Measurements from ENCODE around the gene PCDHB14. TPM values are rescaled to one million over a fixed set of nuclear protein-coding genes. Genes with fewer than 3 reads are reported as not detected.

Gene PCDHB14
- total and polyA plus RNA-seq, 4 donors = 0.67 to 10.6 (median 2.0) TPM

DNA sequence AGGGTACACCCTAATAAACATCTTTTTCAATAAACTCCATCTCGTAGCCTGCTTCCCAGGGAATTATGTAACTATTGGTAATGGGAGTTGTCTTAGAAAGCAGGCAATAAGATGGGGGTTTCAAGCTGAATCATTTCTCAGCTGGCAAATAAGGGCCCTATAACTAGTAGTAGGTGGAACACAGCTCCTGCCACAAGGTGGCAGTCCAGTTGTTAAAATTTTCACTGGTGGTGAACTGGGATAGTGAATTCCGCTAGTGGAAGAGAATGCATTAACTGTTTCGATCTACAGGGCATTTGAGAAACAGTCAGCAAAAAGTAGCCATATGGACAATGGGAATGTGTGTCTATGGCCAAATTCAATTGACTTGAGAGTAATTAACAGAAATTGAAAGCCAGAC is 49.8 kb downstream of the PCDHB14 start:
- WGBS, 2 donors = 60 to 65% methylated on average over 3 of the region's 3 CpGs
- DNase-seq (no peak), ATAC-seq (ENCODE audit: insufficient read depth, low FRiP score) (no peak)
- no peaks in the 10 kb centered on the region for H3K36me3 ChIP-seq (ENCODE audit: control insufficient read depth in 4 of 4, insufficient read depth in 4 of 4, low read length in 4 of 4)
- no peaks in the 10 kb centered on the region for H3K27me3 ChIP-seq (ENCODE audit: control insufficient read depth in 3 of 3, insufficient read depth in 3 of 3, low read length in 2 of 3)
- H3K4me3 ChIP-seq = no peak overlapping the region
- H3K27ac ChIP-seq (ENCODE audit: low read depth in 1 of 2, low read length in 1 of 2) = no peak overlapping the region
- peaks cover 8 to 63% (median 43%) of the 10 kb centered on the region in 4 donors for H3K9me3 ChIP-seq (ENCODE audit: control insufficient read depth in 4 of 4, insufficient read depth in 3 of 4, low read length in 3 of 4)
- no peaks in the 10 kb centered on the region for H3K4me1 ChIP-seq (ENCODE audit: control insufficient read depth in 5 of 5, insufficient read depth in 5 of 5, low read length in 5 of 5)
- TF ChIP-seq, protein P1, sequence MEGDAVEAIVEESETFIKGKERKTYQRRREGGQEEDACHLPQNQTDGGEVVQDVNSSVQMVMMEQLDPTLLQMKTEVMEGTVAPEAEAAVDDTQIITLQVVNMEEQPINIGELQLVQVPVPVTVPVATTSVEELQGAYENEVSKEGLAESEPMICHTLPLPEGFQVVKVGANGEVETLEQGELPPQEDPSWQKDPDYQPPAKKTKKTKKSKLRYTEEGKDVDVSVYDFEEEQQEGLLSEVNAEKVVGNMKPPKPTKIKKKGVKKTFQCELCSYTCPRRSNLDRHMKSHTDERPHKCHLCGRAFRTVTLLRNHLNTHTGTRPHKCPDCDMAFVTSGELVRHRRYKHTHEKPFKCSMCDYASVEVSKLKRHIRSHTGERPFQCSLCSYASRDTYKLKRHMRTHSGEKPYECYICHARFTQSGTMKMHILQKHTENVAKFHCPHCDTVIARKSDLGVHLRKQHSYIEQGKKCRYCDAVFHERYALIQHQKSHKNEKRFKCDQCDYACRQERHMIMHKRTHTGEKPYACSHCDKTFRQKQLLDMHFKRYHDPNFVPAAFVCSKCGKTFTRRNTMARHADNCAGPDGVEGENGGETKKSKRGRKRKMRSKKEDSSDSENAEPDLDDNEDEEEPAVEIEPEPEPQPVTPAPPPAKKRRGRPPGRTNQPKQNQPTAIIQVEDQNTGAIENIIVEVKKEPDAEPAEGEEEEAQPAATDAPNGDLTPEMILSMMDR (IDR thresholded peaks at IDR 0.05; ENCODE audit: control extremely low read depth, extremely low read depth) = no peak
- H3K9ac ChIP-seq (ENCODE audit: insufficient read depth in 1 of 2, low read length in 2 of 2) = no peak overlapping the region

Other genes starting within 250 kb of the PCDHB14 start
Only the 30 nearest of the 36 such genes appear.
- under 1 TPM; 0.11 to 0.28 TPM for gene PCDHB1, start 172.0 kb upstream of the PCDHB14 start, total RNA-seq
- gene PCDHB1, start 172.0 kb upstream of the PCDHB14 start, polyA plus RNA-seq = under 1 TPM; 0.01 to 0.04 TPM
- 1 to 10 TPM; 4.4 to 6.8 TPM for gene PCDHB2, start 128.7 kb upstream of the PCDHB14 start, total RNA-seq
- 1 to 10 TPM in 1 of 2 donors, under 1 TPM in 1; 0.61 to 1.1 TPM for gene PCDHB2, start 128.7 kb upstream of the PCDHB14 start, polyA plus RNA-seq
- 1 to 10 TPM; 3.0 to 7.8 TPM for gene PCDHB3, start 122.9 kb upstream of the PCDHB14 start, total RNA-seq
- gene PCDHB3, start 122.9 kb upstream of the PCDHB14 start, polyA plus RNA-seq = under 1 TPM; 0.33 to 0.84 TPM
- 1 to 10 TPM; 3.3 to 3.4 TPM for gene PCDHB4, start 101.5 kb upstream of the PCDHB14 start, total RNA-seq
- 1 to 10 TPM in 1 of 2 donors, under 1 TPM in 1; 0.73 to 1.4 TPM for gene PCDHB4, start 101.5 kb upstream of the PCDHB14 start, polyA plus RNA-seq
- 1 to 10 TPM; 4.8 to 8.1 TPM for gene PCDHB5, start 88.1 kb upstream of the PCDHB14 start, total RNA-seq
- gene PCDHB5, start 88.1 kb upstream of the PCDHB14 start, polyA plus RNA-seq = 1 to 10 TPM in 1 of 2 donors, under 1 TPM in 1; 0.65 to 1.8 TPM
- gene PCDHB6, start 73.3 kb upstream of the PCDHB14 start, total RNA-seq = 1 to 10 TPM; 1.1 to 1.7 TPM
- under 1 TPM; 0.16 to 0.24 TPM for gene PCDHB6, start 73.3 kb upstream of the PCDHB14 start, polyA plus RNA-seq
- gene PCDHB7, start 50.7 kb upstream of the PCDHB14 start, total RNA-seq = 1 to 10 TPM; 2.8 to 4.7 TPM
- gene PCDHB7, start 50.7 kb upstream of the PCDHB14 start, polyA plus RNA-seq = under 1 TPM; 0.31 to 0.87 TPM
- 1 to 10 TPM; 2.1 to 3.5 TPM for gene PCDHB8, start 45.6 kb upstream of the PCDHB14 start, total RNA-seq
- gene PCDHB8, start 45.6 kb upstream of the PCDHB14 start, polyA plus RNA-seq = under 1 TPM; 0.04 to 0.52 TPM
- 1 to 10 TPM; 3.6 to 9.2 TPM for gene PCDHB16, start 41.0 kb upstream of the PCDHB14 start, total RNA-seq
- 1 to 10 TPM in 1 of 2 donors, under 1 TPM in 1; 0.87 to 1.0 TPM for gene PCDHB16, start 41.0 kb upstream of the PCDHB14 start, polyA plus RNA-seq
- gene PCDHB9, start 36.2 kb upstream of the PCDHB14 start, total RNA-seq = 1 to 10 TPM; 1.8 to 3.1 TPM
- gene PCDHB9, start 36.2 kb upstream of the PCDHB14 start, polyA plus RNA-seq = under 1 TPM; 0.37 to 0.38 TPM
- gene PCDHB10, start 31.0 kb upstream of the PCDHB14 start, total RNA-seq = 1 to 10 TPM; 1.9 to 6.3 TPM
- under 1 TPM; 0.53 to 0.63 TPM for gene PCDHB10, start 31.0 kb upstream of the PCDHB14 start, polyA plus RNA-seq
- 1 to 10 TPM; 2.2 to 9.6 TPM for gene PCDHB11, start 23.7 kb upstream of the PCDHB14 start, total RNA-seq
- gene PCDHB11, start 23.7 kb upstream of the PCDHB14 start, polyA plus RNA-seq = under 1 TPM; 0.44 to 0.53 TPM
- 10 to 100 TPM in 1 of 2 donors, 1 to 10 TPM in 1; 2.8 to 10.1 TPM for gene PCDHB12, start 14.6 kb upstream of the PCDHB14 start, total RNA-seq
- gene PCDHB12, start 14.6 kb upstream of the PCDHB14 start, polyA plus RNA-seq = under 1 TPM; 0.47 to 0.71 TPM
- gene PCDHB13, start 9.4 kb upstream of the PCDHB14 start, total RNA-seq = 1 to 10 TPM; 3.3 to 7.7 TPM
- gene PCDHB13, start 9.4 kb upstream of the PCDHB14 start, polyA plus RNA-seq = under 1 TPM; 0.58 to 0.59 TPM
- gene PCDHB15, start 22.1 kb downstream of the PCDHB14 start, total RNA-seq = 1 to 10 TPM; 3.2 to 8.0 TPM
- 1 to 10 TPM; 1.4 to 1.8 TPM for gene PCDHB15, start 22.1 kb downstream of the PCDHB14 start, polyA plus RNA-seq
- under 1 TPM; 0.17 to 0.83 TPM for gene SLC25A2, start 80.7 kb downstream of the PCDHB14 start, total RNA-seq
- gene SLC25A2, start 80.7 kb downstream of the PCDHB14 start, polyA plus RNA-seq = under 1 TPM; 0.05 to 0.22 TPM
- 10 to 100 TPM; 51.4 to 97.1 TPM for gene TAF7, start 97.4 kb downstream of the PCDHB14 start, total RNA-seq
- gene TAF7, start 97.4 kb downstream of the PCDHB14 start, polyA plus RNA-seq = 10 to 100 TPM; 29.9 to 76.2 TPM
- gene PCDHGA1, start 107.2 kb downstream of the PCDHB14 start, total RNA-seq = under 1 TPM; 0.57 to 0.71 TPM
- gene PCDHGA1, start 107.2 kb downstream of the PCDHB14 start, polyA plus RNA-seq = under 1 TPM; 0.15 to 0.16 TPM
- 1 to 10 TPM; 5.5 to 7.7 TPM for gene PCDHGA2, start 115.4 kb downstream of the PCDHB14 start, total RNA-seq
- 1 to 10 TPM in 1 of 2 donors, under 1 TPM in 1; 0.39 to 1.1 TPM for gene PCDHGA2, start 115.4 kb downstream of the PCDHB14 start, polyA plus RNA-seq
- 1 to 10 TPM; 2.1 to 5.1 TPM for gene PCDHGA3, start 120.5 kb downstream of the PCDHB14 start, total RNA-seq
- gene PCDHGA3, start 120.5 kb downstream of the PCDHB14 start, polyA plus RNA-seq = under 1 TPM; 0.26 to 0.45 TPM
- 1 to 10 TPM; 2.4 to 8.4 TPM for gene PCDHGB1, start 126.8 kb downstream of the PCDHB14 start, total RNA-seq
- gene PCDHGB1, start 126.8 kb downstream of the PCDHB14 start, polyA plus RNA-seq = under 1 TPM; 0.17 to 0.20 TPM
- gene PCDHGA4, start 131.7 kb downstream of the PCDHB14 start, total RNA-seq = 1 to 10 TPM; 4.6 to 7.0 TPM
- under 1 TPM; 0.35 to 0.48 TPM for gene PCDHGA4, start 131.7 kb downstream of the PCDHB14 start, polyA plus RNA-seq
- gene PCDHGB2, start 136.7 kb downstream of the PCDHB14 start, total RNA-seq = 10 to 100 TPM in 1 of 2 donors, 1 to 10 TPM in 1; 4.6 to 10.1 TPM
- under 1 TPM; 0.28 to 0.48 TPM for gene PCDHGB2, start 136.7 kb downstream of the PCDHB14 start, polyA plus RNA-seq
- 1 to 10 TPM; 2.9 to 9.3 TPM for gene PCDHGA5, start 140.8 kb downstream of the PCDHB14 start, total RNA-seq
- gene PCDHGA5, start 140.8 kb downstream of the PCDHB14 start, polyA plus RNA-seq = under 1 TPM; 0.31 to 0.32 TPM
- 1 to 10 TPM; 3.2 to 7.9 TPM for gene PCDHGB3, start 146.9 kb downstream of the PCDHB14 start, total RNA-seq
- under 1 TPM; 0.18 to 0.24 TPM for gene PCDHGB3, start 146.9 kb downstream of the PCDHB14 start, polyA plus RNA-seq
- gene PCDHGA6, start 150.5 kb downstream of the PCDHB14 start, total RNA-seq = 1 to 10 TPM; 4.9 to 8.5 TPM
- under 1 TPM; 0.59 to 0.96 TPM for gene PCDHGA6, start 150.5 kb downstream of the PCDHB14 start, polyA plus RNA-seq
- gene PCDHGA7, start 159.4 kb downstream of the PCDHB14 start, total RNA-seq = 1 to 10 TPM; 2.9 to 6.3 TPM
- gene PCDHGA7, start 159.4 kb downstream of the PCDHB14 start, polyA plus RNA-seq = under 1 TPM; 0.23 to 0.30 TPM
- 10 to 100 TPM in 1 of 2 donors, 1 to 10 TPM in 1; 6.9 to 12.1 TPM for gene PCDHGB4, start 164.4 kb downstream of the PCDHB14 start, total RNA-seq
- gene PCDHGB4, start 164.4 kb downstream of the PCDHB14 start, polyA plus RNA-seq = 1 to 10 TPM in 1 of 2 donors, under 1 TPM in 1; 0.31 to 1.0 TPM
- 1 to 10 TPM; 1.9 to 7.3 TPM for gene PCDHGA8, start 169.3 kb downstream of the PCDHB14 start, total RNA-seq
- gene PCDHGA8, start 169.3 kb downstream of the PCDHB14 start, polyA plus RNA-seq = under 1 TPM; 0.06 to 0.18 TPM
- 10 to 100 TPM in 1 of 2 donors, 1 to 10 TPM in 1; 10.0 to 14.3 TPM for gene PCDHGB5, start 174.6 kb downstream of the PCDHB14 start, total RNA-seq
- gene PCDHGB5, start 174.6 kb downstream of the PCDHB14 start, polyA plus RNA-seq = 1 to 10 TPM; 1.2 to 2.5 TPM

Measured in lung (tissue), 12 donors.